ENCODE data around the gene PXMP2.

GRCh38 chr12:132637811-132638210 is 49.6 kb upstream of the PXMP2 start:
- TF ChIP-seq CTCF (IDR thresholded peaks at IDR 0.05; ENCODE audit: low read length), result no peak
- TF ChIP-seq EZH2 (IDR thresholded peaks at IDR 0.05; ENCODE audit: borderline replicate concordance, low read length), result no peak
